LoVo (cell line): ENCODE results near the gene USHBP1.

Experiments used
- DNase-seq: peaks from one replicate; pipeline ENCODE4 v3.0.0-alpha.2; 2016; ENCODE audit warnings: low spot score

Gene USHBP1

DNA sequence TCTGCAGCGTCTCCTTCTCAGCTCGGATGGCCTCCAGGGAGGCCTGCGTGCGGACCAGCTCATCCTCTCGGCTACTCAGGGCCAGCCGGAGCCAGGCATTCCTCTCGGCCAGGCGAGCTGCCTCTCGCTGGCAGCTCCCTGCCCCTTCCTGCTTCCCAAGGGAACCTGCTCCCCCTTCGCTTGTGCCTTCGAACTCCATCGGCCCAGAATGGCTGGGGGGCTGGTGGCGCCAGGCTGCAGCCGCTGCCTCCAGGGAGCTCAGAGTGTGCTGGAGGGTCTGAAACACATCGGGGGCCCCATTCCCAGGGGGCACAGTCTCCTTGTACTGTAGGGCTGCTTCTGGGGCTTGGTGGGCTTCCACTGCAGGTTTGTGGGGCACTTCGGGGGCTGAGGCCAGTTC, 2.0 kb downstream of the USHBP1 start:
- no peak for DNase-seq

DNA sequence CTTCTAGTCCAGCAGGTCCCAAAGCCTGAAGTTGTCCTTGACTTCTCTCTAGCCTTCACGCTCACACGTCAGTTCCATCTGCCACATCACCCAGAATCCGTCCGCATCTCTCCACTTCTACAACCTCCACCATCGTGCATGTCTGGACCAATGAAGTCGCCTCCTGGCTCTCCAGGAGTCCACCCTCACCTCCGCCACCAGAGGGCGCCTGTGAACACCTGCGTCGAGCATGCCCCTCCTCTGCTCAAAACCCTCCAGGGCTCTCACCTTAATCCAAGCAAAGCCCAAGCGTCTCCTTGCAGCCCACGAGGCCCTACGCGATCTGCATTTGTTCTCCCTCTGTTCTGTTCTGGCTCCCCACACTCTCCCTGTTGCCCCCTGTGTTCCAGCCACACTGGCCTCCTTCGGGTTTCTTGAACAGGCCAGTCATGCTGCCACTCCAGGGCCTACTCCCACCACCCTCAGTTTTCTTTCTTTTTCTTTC, 3.7 kb downstream of the USHBP1 start:
- peak; percentile 88 for DNase-seq

DNA sequence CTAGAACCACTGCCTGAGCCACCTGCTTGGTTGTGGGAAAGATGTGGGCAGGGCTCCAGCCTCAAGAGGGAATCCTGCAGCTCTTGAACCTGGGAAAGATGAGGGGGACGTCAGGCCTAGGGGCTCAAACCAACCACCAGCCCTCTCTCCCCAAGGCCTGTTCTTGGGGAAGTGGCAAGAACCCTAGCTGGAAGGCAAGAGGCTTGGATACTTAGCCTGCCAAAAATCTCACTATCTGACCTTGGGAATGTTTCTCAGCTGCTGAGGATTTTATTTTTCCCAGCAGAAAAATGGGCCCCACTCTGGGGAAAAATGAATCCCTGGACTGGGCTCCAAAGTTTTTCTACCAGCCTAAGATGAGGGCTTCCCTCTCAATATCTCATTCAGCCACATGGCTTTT, 4.6 kb downstream of the USHBP1 start:
- no peak for DNase-seq

DNA sequence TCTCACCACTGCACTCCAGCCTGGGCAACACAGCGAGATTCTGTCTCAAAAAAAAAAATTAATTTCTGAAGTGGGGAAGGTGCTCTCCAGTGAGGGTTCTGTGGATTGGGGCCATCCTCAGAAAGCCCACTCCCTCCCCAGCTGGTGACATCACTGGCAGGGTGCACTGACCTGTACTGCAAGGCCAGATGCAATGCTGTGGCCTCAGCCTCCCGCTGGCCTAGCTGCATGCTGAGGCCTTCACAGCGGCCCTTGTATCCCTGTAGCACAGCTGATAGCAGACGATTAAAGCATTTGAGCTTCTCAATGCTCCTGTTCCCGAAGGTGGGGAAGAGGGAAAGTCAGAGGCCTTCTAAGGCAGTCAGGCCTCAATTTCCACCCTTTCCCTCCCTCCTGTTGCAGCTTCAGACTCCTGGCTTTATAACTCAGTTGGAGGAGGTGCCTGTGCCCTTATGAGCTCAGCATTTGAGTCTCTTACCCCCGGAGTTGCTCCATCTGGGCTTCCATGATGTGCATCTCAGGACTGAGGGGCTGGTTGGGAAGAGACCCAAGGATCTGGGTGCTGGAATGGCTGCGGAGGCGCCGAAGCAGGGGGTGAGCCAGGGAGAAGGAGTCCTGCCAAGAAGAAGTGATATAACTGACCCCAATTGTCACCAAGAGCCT, 5.3 kb downstream of the USHBP1 start:
- DNase-seq, result no peak

DNA sequence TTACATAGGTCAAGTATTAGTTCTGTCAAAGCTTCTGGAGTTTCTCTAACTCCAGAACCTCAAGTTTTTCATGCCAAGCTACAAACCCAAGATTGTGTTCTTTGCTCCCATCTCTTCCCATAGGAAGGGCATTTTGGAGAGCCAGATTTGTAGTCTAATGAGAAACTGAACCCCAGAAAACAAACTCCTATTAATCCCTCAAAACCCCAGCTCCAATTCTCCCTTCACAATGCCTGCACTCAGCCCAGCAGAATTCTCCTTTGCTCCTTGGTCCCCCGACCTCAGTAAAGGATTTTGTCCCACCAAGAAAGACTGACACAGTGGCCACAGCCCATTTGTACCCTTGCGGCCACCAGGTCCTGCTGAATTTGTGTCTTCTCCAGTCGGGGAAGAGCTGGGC, 8.4 kb downstream of the USHBP1 start:
- no peak for DNase-seq

DNA sequence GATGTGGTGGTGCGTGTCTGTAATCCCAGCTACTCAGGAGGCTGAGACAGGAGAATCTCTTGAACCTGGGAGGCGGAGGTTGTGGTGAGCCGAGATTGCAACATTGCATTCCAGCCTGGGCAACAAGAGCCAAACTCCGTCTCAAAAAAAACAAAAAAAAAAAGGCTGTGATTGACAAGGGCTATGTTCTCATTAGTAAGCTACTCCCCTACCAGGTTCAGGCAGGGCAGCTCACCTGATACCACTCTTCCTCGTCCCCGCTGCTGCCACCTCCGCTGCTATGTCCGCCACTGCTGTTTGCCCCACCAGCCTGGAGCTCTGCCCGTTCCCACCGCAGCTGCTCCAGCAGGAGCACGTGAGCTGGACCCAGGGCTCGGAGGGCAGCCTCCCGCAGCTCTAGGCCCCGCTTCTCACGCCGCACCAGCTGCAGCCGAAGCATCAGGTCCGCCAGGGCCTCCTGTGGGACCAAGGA, 9.4 kb downstream of the USHBP1 start:
- DNase-seq, result no peak

DNA sequence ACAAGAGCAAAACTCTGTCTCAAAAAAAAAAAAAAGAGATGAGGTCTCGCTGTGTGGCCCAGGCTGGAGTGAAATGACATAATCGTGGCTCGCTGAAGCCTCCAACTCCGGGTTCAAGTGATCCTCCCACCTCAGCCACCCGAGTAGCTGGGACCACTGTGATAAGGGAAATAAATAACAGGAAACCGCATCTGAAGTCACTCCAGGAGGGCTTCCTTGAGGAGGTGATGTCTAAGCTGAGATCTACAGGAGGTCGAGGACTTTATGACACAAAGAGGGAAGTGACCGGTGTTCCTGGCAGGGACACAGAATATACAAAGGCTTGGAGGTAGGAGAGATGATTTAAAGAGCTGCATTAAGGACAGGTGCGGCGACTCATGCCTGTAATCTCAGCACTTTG, 9.9 kb downstream of the USHBP1 start:
- no peak for DNase-seq

DNA sequence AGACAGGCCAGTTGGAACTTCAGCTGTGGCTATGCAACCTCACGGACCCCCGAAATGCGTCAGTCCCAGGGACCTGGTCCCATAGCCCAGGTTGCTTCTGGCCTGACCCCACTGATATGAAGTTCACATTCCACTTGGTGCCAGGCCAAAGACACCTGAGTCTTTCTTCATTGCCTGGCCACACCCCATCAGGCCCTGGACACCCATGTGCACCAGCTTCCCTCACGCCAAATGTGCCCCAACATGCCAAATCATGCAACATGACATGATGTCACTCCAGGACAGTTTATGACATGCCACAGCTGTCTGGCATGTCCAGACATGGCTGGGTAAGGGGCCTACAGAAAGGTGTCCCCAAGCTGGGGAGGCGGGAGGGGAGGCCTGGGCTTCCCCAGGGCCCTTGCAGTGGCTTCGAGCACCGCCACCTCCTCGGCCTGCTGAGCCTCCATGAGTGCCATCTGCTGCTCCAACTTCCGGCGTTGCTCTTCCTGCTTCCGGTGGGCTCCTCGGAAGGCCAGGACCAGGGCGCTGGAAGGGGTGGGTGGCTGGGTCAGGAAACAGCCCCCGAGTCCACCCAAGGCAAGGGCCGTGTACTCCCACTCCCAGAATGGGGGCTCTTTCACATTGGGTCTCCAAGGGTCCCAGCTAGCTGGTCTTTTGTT, 14.5 kb downstream of the USHBP1 start:
- no peak for DNase-seq

DNA sequence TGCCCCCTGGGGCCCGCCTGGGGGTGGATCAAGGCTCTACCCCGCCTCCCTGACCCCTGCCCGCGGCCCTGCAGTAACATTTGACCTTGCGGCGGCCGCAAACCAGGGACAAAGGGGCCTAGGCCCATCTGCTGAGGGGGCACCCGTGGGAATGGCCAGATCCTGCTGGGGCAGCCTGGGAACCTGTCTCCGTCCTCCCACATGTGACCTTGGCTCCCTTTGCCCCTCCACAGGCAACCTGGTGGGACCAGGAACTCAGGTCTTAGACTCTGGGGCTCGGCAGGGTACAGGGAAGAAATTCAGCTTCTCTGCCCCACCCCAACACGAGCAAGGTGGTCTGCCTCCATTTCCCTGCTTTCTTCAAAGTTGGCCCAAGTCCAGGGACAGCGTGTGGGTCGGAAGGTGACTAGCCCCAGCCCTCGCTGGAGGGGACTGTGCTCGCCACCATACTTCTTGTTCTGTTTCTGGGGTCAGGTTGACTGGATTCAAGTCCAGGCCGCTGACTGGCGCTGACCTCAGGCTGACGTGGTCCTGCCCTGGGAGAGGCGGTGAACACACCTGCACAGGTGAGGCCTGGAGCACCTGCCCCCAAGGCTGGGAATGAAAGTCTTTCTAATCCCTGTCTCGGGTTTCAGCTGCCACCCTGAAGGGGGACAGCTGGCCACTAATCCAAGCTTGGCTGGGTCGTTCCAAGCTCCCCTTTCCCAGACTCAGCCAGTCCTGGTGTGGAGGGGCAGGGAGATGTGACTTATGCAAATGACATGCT, 16.4 kb downstream of the USHBP1 start:
- no peak for DNase-seq

DNA sequence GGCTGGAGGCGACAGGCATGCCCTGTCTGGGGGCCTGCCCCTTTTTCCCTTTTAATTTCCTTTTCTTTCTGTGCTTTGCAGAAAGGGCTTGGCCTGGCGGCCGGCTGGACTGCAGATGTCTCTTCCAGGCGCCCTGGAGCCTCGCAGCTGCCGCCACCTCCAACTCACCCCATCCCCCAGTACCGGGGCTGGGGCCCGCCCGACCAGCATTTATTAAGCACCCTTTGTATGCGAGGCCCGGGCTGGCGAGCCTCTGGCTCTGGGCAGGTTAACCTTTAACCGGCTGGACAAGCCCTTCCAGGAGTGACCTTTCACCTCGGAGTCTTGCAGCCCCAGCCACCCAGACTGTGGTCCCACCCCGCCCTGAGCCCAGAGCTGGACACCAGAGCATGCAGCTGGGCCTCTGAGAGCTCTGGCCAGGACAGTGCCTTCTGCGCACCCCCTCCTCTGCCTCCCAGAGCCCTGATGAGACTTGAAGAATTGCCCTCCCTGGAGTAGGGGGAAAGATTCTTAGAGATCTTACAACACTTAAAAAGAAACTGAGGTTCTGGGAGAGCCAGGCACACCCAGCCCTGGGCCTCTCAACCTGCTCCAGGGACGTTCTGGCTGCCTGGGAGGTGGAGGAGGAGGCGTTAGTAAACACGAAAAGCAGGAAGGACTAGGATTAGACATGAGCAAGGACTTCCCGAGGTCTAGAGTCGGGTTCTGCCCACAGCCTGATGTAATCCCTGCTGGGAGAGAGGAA, 17.7 kb downstream of the USHBP1 start:
- DNase-seq, result no peak

DNA sequence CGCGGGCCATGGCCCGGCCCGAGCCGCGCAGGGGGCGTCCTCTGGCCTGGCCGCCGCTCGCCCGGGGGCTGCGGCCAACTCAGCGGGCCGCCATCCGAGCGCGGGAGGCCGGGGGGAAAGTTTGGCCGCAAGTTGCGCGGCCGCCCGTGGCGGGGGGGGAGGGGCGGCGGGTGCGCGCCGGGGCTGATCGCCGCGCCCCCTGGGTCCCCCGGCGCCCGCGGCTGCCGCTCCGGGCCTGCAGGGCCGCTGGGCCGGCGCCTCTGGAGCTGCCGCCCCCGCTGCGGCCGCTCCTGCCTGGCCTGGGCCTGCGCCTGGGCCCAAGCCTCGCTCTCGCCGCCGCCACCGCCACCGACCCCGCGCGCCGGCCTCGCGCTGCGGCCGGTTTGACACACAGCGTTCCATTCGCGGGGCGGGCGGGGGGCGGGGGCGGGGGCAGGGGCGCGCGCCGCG, 19.0 kb downstream of the USHBP1 start, which contains the start of gene NR2F6:
Gene NR2F6, minus strand, starts transcription at position 385 of the 450 bp plus-strand sequence. CDS start 699 bp downstream, outside the sequence.
- no peak for DNase-seq

DNA sequence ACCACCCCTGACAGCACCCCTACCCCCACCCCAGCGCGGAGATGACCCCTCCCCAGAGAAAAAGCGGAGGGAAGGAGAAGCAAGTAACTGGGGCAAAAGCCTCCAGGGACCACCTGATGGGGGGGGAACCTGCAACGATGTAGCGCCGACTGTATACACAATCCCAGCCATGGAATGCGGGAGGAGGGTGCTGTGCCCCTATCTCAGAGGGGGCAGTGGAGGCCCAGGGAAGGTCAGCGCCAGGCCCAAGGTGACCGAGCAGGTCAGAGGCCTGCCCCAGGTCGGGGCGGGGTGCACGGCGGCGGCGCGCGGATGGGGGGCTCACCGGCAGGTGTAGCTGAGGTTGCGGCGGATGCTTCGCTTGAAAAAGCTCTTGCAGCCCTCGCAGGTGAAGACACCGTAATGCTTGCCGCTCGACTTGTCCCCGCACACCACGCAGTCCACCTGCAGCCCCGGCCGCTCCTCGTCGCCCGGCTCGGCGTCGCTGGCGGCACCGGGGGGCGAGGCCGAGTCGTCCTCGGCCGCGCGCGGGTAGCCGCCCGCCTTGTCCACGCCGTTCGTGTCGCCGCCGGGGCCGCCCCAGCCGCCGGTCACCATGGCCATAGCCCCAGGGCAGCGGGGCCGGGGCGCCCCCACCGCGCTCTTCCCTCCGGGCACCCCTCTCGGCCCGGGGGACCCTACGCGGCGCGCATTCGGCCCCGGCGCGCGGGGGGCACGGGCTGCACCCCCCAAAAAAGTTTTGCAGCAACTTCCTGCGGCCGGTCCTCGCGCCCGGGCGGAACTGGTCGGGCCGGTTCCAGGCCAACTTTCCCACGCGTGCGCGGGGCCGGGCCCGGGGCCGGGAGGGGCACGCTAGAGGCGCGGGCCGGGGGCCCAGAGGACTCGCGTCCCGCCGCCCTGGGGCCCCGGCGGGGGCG, 19.7 kb downstream of the USHBP1 start:
- DNase-seq, result no peak

DNA sequence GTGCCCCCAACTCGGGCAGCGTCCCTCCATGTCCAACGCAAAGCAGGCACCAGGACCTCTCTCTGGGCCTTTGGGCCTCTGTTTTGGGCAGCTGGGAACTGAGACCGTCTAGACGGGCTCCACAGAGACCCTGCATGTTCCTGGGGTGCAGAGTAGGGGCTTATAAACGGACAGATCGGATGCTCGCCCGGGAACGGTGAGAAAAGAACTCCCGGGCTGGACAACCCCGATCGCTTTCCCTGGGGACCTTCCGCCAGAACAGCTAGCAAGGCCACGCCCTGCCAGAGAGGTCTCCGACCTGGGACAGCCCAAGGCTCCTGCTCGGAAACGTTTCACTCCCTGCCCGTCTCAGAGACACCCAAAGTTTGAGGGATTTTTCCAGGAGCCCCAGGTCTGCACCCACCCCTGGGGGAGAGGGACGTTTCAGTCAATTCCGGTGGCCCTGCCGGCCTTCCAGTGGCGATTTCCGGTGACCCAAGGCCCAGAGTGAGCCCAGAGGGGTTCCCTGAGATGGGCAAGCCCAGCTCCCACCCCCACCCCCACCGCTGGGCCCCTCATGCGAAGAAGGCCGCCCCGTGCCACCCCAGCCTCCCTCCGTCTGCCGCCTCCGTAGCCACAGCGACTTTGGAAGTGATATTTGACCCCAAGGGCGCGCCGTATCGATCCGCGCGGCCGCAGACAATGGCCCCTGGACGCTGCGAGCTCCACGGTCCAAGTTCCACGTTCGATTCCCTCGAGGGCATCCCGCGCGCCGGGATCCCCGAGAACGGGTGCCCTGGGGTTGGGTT, 20.5 kb downstream of the USHBP1 start:
- no peak for DNase-seq

DNA sequence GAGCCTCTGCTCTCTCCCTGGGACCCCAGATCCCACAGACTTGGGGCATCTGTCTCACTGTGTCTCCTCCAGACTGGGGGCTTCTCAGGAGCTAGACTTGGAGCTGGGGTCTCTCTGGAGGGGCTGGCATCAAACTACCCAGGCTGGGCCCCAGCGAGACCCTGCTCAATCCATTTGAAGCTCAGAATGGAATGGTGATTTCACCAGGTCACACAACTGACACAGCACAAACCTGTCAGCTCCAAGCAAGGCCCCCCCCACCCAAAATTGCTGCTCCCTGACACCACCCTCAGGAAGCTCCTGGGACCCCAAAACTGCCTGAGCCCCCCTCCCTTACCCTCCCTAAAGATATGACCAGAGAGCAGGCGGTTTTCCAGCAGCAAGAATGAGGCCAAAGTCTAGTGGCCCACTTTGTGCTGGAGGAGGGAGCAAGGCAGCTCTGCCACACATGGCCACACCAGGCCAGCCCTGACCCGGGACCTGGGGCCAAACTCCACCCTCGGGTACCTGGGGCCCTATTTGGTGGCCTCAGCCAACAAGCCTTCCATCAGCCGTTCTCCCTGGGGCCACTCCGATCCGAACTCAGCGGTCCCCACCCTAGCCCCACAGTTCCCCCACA, 21.2 kb downstream of the USHBP1 start:
- no peak for DNase-seq

DNA sequence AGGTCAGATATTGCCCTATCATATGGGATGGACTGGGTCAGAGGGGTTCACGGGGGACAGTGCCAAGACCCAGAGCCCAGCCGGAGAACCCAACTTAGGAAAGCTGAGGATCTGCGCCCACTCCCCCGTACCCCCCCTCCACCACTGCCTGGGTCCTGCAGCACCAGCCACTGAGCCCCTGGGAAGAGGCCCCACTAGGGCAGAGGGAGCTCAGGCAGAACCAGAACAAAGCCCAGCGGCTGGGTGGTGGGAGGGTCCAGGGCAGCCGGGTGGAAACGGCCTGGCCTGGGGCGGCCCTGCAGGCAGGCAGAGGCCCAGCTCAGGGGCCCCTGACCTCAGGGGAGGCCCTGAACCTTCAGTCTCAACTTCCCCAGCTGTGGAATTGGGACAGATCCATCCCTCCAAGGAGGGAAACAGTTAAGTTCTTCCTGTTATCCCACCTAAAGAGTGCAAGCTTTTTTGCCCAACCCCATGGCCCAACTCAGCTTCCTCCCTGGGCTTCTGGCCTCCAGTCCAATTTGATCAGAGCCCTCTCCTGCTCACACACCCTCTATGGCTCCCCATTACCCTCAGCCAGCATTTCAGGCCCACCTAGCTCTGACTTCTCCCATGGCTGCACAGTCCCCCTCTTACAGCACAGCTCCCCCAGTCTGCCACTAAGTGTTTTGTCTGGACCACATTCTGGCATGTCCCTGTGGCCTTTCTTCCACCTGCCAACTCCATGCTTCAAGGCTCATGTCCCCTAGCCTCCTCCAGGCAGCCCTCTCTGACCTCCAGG, 21.9 kb downstream of the USHBP1 start:
- no peak for DNase-seq

DNA sequence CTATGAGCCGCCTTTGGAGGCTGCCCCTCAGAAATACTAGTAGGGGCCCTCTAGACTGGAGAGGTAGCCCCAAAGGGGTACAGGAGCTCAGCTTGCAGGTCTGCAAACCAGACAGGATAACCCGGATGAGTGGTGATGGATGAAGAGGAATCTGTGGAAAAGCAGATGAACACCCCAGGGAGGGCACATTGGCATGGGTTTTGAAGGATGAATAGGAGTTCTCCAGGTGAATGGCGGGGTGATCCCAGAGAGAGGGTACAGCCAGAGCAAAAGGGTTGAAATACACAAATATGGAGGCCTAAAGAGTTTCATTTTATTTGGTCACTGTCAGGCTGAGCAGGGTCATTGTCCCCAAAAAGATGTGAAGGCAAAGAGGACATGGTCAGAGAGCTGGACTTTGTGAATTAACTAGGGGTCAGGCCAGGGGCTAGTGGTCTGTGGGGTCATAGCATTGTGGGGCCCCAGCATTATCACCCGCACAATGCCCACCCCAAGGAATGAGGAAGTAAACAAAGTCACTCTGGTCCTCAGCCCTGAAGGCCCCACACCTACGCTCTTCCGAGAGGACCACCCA, 23.6 kb downstream of the USHBP1 start:
- no peak for DNase-seq

DNA sequence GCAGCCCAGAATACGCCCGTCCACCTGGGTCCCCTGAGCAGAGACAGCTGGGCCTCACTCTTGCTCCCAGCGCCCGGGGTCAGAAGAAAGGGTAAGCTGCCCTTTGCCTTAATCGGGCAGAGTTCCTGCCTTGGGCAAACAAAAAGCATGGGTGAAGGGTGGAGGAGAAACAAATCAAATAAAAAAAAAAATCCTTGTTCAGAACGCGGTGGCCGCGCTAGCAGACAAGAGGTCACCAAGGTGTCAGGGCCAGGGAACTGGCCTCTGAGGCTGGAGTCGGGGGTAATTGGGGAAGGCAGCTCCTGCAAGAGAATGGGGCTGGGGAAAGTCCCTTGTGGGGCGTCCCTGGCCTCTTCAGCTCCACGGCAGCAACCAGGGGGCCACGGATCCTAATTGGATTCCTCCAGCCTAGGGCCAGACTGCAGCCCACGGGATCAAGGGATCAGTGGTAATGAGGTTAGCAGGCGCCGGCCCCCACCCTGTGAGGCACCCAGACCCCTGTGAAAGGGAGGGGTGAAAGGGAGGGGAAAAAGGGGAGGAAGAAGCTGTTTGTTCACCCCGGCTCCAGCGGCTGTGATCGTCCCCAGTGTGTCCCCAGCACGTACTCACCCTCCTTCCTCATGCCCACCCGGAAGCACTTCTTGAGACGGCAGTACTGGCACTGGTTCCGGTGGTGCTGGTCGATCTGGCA, 24.3 kb downstream of the USHBP1 start:
- no peak for DNase-seq
